Smooth muscle cell (in vitro differentiated cells): Measurements from ENCODE around the gene HBQ1. TPM values are rescaled to one million over a fixed set of nuclear protein-coding genes. Genes with fewer than 3 reads are reported as not detected.
"Not testable (repeated sequence)": the region's sequence is repeated elsewhere in the genome, so short reads cannot be mapped to it uniquely, and the experiment has no call there.

Experiments
- DNase-seq: peaks from one replicate; lab custom pipeline; 2025; ENCODE audit not compliant: unreplicated experiment; lab: John Stamatoyannopoulos, UW
- H2AFZ ChIP-seq: fragments of 200-600 bp; sonication (generic); 2 replicates; pipeline ENCODE4 v1.6.0; 2016; ENCODE audit warnings: antibody characterized with exemption, low read depth, mild to moderate bottlenecking
- H3F3A ChIP-seq: fragments of 200-600 bp; sonication (generic); 2 replicates; pipeline ENCODE4 v1.6.0; 2017; ENCODE audit warnings: antibody characterized with exemption, low read depth
- H3K27ac ChIP-seq: fragments of 200-600 bp; sonication (generic); 2 replicates; pipeline ENCODE4 v1.5.1; 2016; ENCODE audit warnings: low read depth, mild to moderate bottlenecking
- H3K27me3 ChIP-seq: fragments of 200-600 bp; sonication (generic); 2 replicates; pipeline ENCODE4 v1.6.1; 2016; ENCODE audit warnings: low read depth, mild to moderate bottlenecking
- H3K36me3 ChIP-seq: fragments of 200-600 bp; sonication (generic); 2 replicates; pipeline ENCODE4 v1.5.1; 2016; ENCODE audit warnings: low read depth
- H3K4me1 ChIP-seq: fragments of 200-600 bp; sonication (generic); 2 replicates; pipeline ENCODE4 v1.5.1; 2016; ENCODE audit warnings: low read depth
- H3K4me2 ChIP-seq: fragments of 200-600 bp; sonication (generic); 2 replicates; pipeline ENCODE4 v1.6.0; 2016; ENCODE audit warnings: mild to moderate bottlenecking
- H3K4me3 ChIP-seq: fragments of 200-600 bp; sonication (generic); 2 replicates; pipeline ENCODE4 v1.5.1; 2016; ENCODE audit warnings: mild to moderate bottlenecking
- H3K79me2 ChIP-seq: fragments of 200-600 bp; sonication (generic); 2 replicates; pipeline ENCODE4 v1.6.0; 2016; ENCODE audit warnings: low read depth, mild to moderate bottlenecking
- H3K9ac ChIP-seq: fragments of 200-600 bp; sonication (generic); 2 replicates; pipeline ENCODE4 v1.6.0; 2016; ENCODE audit warnings: low read depth
- H3K9me3 ChIP-seq: fragments of 200-600 bp; sonication (generic); replicated peaks from 2 replicates; pipeline ENCODE4 v1.5.1; 2016; ENCODE audit warnings: low read depth
- H4K20me1 ChIP-seq: fragments of 200-600 bp; sonication (generic); 2 replicates; pipeline ENCODE4 v1.6.0; 2016; ENCODE audit warnings: low read depth
- CTCF ChIP-seq: fragments of 200-600 bp; sonication (generic); IDR thresholded peaks from 2 replicates; pipeline ENCODE4 v1.5.1; 2017; ENCODE audit warnings: borderline replicate concordance, mild to moderate bottlenecking, antibody characterized with exemption; ENCODE audit not compliant: insufficient read depth, poor library complexity, severe bottlenecking
- WGBS: methylation state at CpG from one replicate; pipeline ENCODE4 v1.1.7; 2016; ENCODE audit warnings: low lambda C conversion rate; 5-methylcytosine and 5-hydroxymethylcytosine counted together
- polyA plus RNA-seq: library from polyadenylated mRNA; unstranded; fragments of >200 nt; fragmentation: Nextera tagmentation; extraction: Ambion mirVana; gene quantifications from 2 replicates; pipeline ENCODE4 v1.2.1, GENCODE V29; 2016
- total RNA-seq: library from RNA; depleted of rRNA; stranded (reverse); fragments of >200 nt; gene quantifications from 2 replicates; pipeline ENCODE4 v1.2.3, GENCODE V29; 2014

HBQ1 gene
- total and polyA plus RNA-seq, 2 experiments from 2014 or later, result not detected

- no peak for DNase-seq
- no peaks in the 10 kb centered on the region for H3K79me2 ChIP-seq
- no peaks in the 10 kb centered on the region for H3K4me1 ChIP-seq
- H3K4me2 ChIP-seq, result no peak overlapping the region
- H4K20me1 ChIP-seq, result no peaks in the 10 kb centered on the region
- TF ChIP-seq CTCF, result no peak
- no peak overlapping the region for H3K9ac ChIP-seq
- no peak overlapping the region for H3K27ac ChIP-seq
- H3K4me3 ChIP-seq, result no peak overlapping the region
- H2AFZ ChIP-seq, result no peak overlapping the region
- H3K27me3 ChIP-seq, result no peaks in the 10 kb centered on the region
- H3F3A ChIP-seq, result no peaks in the 10 kb centered on the region
- 68% methylated on average over 9 of the region's 9 CpGs for WGBS
- no peaks in the 10 kb centered on the region for H3K36me3 ChIP-seq
- H3K9me3 ChIP-seq, result no peaks in the 10 kb centered on the region
These were observed 31.1 kb upstream of the HBQ1 start for GRCh38 chr16:149024-149660.

- Histone ChIP-seq H3K4me2 (no peak within 1 kb of the TSS), H3K27me3 (peaks cover 27% of the 10 kb centered on the region), H3K4me3 (no peak within 1 kb of the TSS), H4K20me1 (no peaks in the 10 kb centered on the region), H3K4me1 (peaks cover 8% of the 10 kb centered on the region), H3K36me3 (no peaks in the 10 kb centered on the region), H3K9me3 (no peaks in the 10 kb centered on the region), H3K9ac (no peak within 1 kb of the TSS), H2AFZ (no peak within 1 kb of the TSS), H3F3A (no peaks in the 10 kb centered on the region), H3K27ac (no peak within 1 kb of the TSS), H3K79me2 (no peaks in the 10 kb centered on the region)
- no peak for DNase-seq
- TF ChIP-seq CTCF, result no peak
- WGBS, result 94% methylated on average over 16 of the region's 17 CpGs
These were observed 27.8 kb upstream of the HBQ1 start, which contains the start of gene HBZ for GRCh38 chr16:152141-153128. TSS of gene HBZ (plus strand) at chr16:152644. CDS start at chr16:152910, 266 bp downstream.

GRCh38 chr16:153129-153521 lies 27.1 kb upstream of the HBQ1 start:
- DNase-seq, H3K79me2 ChIP-seq, H3K36me3 ChIP-seq, H3K4me1 ChIP-seq, H4K20me1 ChIP-seq, H3K4me3 ChIP-seq, H3K9me3 ChIP-seq, H3K27ac ChIP-seq, H2AFZ ChIP-seq, H3F3A ChIP-seq, H3K4me2 ChIP-seq, H3K9ac ChIP-seq: not testable (repeated sequence)
- 87% methylated on average over 4 of the region's 6 CpGs for WGBS
- H3K27me3 ChIP-seq, result peaks cover 33% of the 10 kb centered on the region

GRCh38 chr16:153550-154216 lies 26.6 kb upstream of the HBQ1 start:
- H3F3A ChIP-seq, H3K79me2 ChIP-seq, H3K27ac ChIP-seq, H3K9ac ChIP-seq, H4K20me1 ChIP-seq, H3K4me2 ChIP-seq, H3K4me1 ChIP-seq, H3K9me3 ChIP-seq, H3K36me3 ChIP-seq, H3K4me3 ChIP-seq, H2AFZ ChIP-seq, DNase-seq: not testable (repeated sequence)
- WGBS, result no CpG with 5 or more reads among the region's 74 CpGs
- peaks cover 38% of the 10 kb centered on the region for H3K27me3 ChIP-seq
